Measurements from ENCODE around the gene MOK. TPM values are rescaled to one million over a fixed set of nuclear protein-coding genes. Genes with fewer than 3 reads are reported as not detected.
A peak's percentile ranks its signal among the peaks of the same experiment; 100 is the strongest.
"Not testable (repeated sequence)": the region's sequence is repeated elsewhere in the genome, so short reads cannot be mapped to it uniquely, and the experiment has no call there.

The MOK gene
- total and polyA plus RNA-seq, 2 of the 4 experiments (the other 2 are of a cell fraction), result 16.8 to 48.5 TPM

- H3K79me1 ChIP-seq (ENCODE audit: low read depth in 1 of 2, low read length in 2 of 2); H2AFZ ChIP-seq (replicated peaks; ENCODE audit: low read length, poor library complexity); H4K91ac ChIP-seq (ENCODE audit: insufficient read depth, low read depth, low read length); CTCF ChIA-PET; H4K5ac ChIP-seq (ENCODE audit: low read depth, low read length); H3K4ac ChIP-seq (ENCODE audit: low read depth, low read length); dilution Hi-C loops (cut with HindIII; ENCODE audit: low sequenced_read_pairs, unreplicated experiment); H2BK15ac ChIP-seq (ENCODE audit: low read depth, low read length); H3K18ac ChIP-seq (ENCODE audit: low read depth, low read length); H2AK5ac ChIP-seq (ENCODE audit: low read depth, low read length); H2AK9ac ChIP-seq (replicated peaks; ENCODE audit: low read depth, low read length, poor library complexity); ATAC-seq (ENCODE audit: low read depth); DNase-seq; H3K4me2 ChIP-seq (ENCODE audit: low read depth, low read length); H3K56ac ChIP-seq (ENCODE audit: extremely low read depth, insufficient read depth, low read length); BruUV-seq (replicated peaks); in situ Hi-C loops (cut with MboI; ENCODE audit: low sequenced_read_pairs); H3K9me1 ChIP-seq (ENCODE audit: insufficient read depth, low read length); H3K27ac ChIP-seq (ENCODE audit: insufficient read depth, low read length); H3K23ac ChIP-seq (ENCODE audit: low read depth, low read length); H3K36me3 ChIP-seq (ENCODE audit: control insufficient read depth, insufficient read depth, low read length); H2BK20ac ChIP-seq (ENCODE audit: low read depth, low read length); H3K14ac ChIP-seq (replicated peaks; ENCODE audit: low read depth, low read length); H3K9ac ChIP-seq (ENCODE audit: low read depth, low read length); H3K4me1 ChIP-seq (ENCODE audit: control insufficient read depth, insufficient read depth, low read length); H3K9me3 ChIP-seq (ENCODE audit: control insufficient read depth, insufficient read depth, low read length); POLR2A ChIA-PET (ENCODE audit: unreplicated experiment); H3K27me3 ChIP-seq (ENCODE audit: control insufficient read depth, insufficient read depth, low read length); intact Hi-C loops (cut with micrococcal nuclease); H3K4me3 ChIP-seq (ENCODE audit: insufficient read depth, low read depth, low read length); H4K20me1 ChIP-seq (ENCODE audit: insufficient read depth, low read length): not testable (repeated sequence)
- 90% methylated on average over 1 of the region's 5 CpGs; no CpG with 5 or more reads in 1 of the 2 experiments for WGBS, 2 experiments (ENCODE audit: extremely low coverage in 2 of 2, insufficient read length in 1 of 2)
- Histone ChIP-seq H2BK120ac (ENCODE audit: low read depth, low read length) (0 out of 2 replicates have a peak overlapping the region, but pooled peaks have one; percentile 23), H2BK5ac (ENCODE audit: low read depth, low read length, poor library complexity, severe bottlenecking) (peak overlapping the region; percentile 54), H4K8ac (ENCODE audit: low read depth in 2 of 2, low read length in 2 of 2) (0 out of 4 replicates have a peak overlapping the region, but pooled peaks of 1 of the 2 experiments have one; percentile 9)
Measured at GRCh38 chr14:102240481-102240880, 64.5 kb downstream of the MOK start.
